HFF-Myc (cell line): ENCODE data around the gene OR1J2.

ENCODE experiments used
- DNase-seq: peaks from one replicate; pipeline ENCODE4 v3.0.0-alpha.2; 2011; ENCODE audit warnings: low read depth; ENCODE audit errors: extremely low read depth
- H3K4me3 ChIP-seq: replicated peaks from 2 replicates; pipeline ENCODE4 v1.5.1; 2011; ENCODE audit warnings: low read depth, mild to moderate bottlenecking, control low read depth, low read length
- TF ChIP-seq, protein P1 (sequence below): IDR thresholded peaks from 2 replicates; pipeline ENCODE4 v1.5.1; 2012; ENCODE audit warnings: mild to moderate bottlenecking, low read depth, low read length, control low read depth; ENCODE audit errors: missing control alignments

Gene OR1J2

GRCh38 chr9:122546196-122546595 lies 35.6 kb downstream of the OR1J2 start:
- H3K4me3 ChIP-seq: no peak overlapping the region
- DNase-seq: no peak

DNA sequence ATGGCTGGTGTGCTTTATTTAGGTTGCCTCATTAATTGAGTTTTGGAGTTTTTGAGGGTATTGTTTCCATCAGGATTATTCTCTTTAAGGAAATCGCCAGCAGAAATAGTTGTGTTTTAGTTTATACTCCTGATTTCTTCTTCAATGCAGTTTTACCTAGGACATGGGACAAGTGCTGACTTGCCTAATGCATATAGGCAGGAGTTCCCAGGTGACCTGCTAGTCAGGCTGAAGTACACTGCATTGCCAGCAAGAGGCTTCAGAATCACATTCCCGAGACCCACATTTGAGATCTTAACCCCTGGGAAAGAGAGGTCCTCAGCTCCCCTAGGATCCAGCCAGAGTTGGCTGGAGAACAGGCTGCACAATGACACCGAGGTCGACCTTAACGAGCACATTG lies 40.8 kb downstream of the OR1J2 start:
- no peak overlapping the region for H3K4me3 ChIP-seq
- DNase-seq: no peak
- TF ChIP-seq, protein P1, sequence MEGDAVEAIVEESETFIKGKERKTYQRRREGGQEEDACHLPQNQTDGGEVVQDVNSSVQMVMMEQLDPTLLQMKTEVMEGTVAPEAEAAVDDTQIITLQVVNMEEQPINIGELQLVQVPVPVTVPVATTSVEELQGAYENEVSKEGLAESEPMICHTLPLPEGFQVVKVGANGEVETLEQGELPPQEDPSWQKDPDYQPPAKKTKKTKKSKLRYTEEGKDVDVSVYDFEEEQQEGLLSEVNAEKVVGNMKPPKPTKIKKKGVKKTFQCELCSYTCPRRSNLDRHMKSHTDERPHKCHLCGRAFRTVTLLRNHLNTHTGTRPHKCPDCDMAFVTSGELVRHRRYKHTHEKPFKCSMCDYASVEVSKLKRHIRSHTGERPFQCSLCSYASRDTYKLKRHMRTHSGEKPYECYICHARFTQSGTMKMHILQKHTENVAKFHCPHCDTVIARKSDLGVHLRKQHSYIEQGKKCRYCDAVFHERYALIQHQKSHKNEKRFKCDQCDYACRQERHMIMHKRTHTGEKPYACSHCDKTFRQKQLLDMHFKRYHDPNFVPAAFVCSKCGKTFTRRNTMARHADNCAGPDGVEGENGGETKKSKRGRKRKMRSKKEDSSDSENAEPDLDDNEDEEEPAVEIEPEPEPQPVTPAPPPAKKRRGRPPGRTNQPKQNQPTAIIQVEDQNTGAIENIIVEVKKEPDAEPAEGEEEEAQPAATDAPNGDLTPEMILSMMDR: no peak

More at GRCh38 chr9:122546196-122546595, 35.6 kb downstream of the OR1J2 start:
- TF ChIP-seq, protein P1: no peak

DNA sequence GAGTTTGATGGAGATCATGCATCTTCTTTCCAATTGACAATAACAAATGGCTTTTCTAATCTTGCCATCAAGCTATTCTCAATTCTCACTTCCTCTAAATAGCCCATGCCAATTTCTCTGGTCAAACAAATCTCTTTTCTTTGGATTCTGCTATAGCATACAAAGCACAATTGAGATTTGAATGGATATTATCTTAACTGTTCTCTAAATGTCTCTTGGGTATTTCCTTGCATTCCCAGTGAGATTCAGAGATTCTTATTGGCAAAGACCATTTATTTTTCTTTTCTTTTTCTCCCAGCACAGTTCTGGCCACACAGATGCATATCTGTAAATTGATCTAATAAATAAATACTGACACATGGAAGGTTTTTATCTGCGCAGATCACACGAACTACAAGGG lies 42.2 kb downstream of the OR1J2 start, which contains the start of gene OR1N2:
OR1N2 (plus strand) TSS at position 301 of the 400 bp plus-strand sequence. CDS start 100 bp downstream, outside the sequence.
- TF ChIP-seq, protein P1: no peak
- DNase-seq: no peak
- no peak within 1 kb of the TSS for H3K4me3 ChIP-seq
